Measurements from ENCODE around the gene DNAH10.

DNAH10 gene

DNA sequence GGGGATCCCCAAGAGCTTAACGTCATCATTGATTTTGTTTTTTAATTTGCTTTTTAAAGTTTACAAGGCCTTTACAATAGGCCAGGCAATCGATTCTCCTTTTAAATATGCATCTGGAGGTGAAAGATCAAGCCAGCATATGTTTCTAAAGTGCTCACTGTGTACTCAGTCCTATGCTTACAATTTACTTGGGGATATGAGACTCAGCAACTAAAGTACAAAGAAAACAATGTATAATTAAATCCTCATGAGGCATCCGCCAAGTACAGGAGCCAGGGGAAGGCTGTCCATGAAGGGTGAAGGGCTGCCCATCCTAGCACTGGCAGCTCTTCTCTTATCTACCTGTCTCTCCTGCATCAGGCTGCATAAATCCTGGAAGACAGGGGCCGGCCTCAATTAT is 198.8 kb downstream of the DNAH10 start (continued):
- TF ChIP-seq ZNF544 (tag by site-specific recombination; IDR thresholded peaks at IDR 0.05): no peak
- no peak for TF ChIP-seq ZNF26 (tag by site-specific recombination; IDR thresholded peaks at IDR 0.05)
- no peak for TF ChIP-seq ZNF239 (tag by site-specific recombination; IDR thresholded peaks at IDR 0.05)
- TF ChIP-seq, protein P1, sequence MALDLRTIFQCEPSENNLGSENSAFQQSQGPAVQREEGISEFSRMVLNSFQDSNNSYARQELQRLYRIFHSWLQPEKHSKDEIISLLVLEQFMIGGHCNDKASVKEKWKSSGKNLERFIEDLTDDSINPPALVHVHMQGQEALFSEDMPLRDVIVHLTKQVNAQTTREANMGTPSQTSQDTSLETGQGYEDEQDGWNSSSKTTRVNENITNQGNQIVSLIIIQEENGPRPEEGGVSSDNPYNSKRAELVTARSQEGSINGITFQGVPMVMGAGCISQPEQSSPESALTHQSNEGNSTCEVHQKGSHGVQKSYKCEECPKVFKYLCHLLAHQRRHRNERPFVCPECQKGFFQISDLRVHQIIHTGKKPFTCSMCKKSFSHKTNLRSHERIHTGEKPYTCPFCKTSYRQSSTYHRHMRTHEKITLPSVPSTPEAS (tag by site-specific recombination; IDR thresholded peaks at IDR 0.05): no peak

- Histone ChIP-seq H3K27ac (ENCODE audit: extremely low read depth, low read depth, low read length) (no peak overlapping the region), H3K9me3 (ENCODE audit: control insufficient read depth, insufficient read depth, low read depth, low read length) (no peaks in the 10 kb centered on the region), H3K4me3 (ENCODE audit: low read depth, low read length) (no peak overlapping the region), H3K36me3 (ENCODE audit: control insufficient read depth in 2 of 2, insufficient read depth in 1 of 2, low read length in 2 of 2) (peaks cover 0 to under 1% of the 10 kb centered on the region in 2 experiments; a peak in 1 of 3 replicates), H3K4me1 (ENCODE audit: control insufficient read depth, insufficient read depth, low read length) (peaks cover 4% of the 10 kb centered on the region; the same call in 1 of the 2 replicates)
- ChIA-PET POLR2A (interaction anchor here (1.3 kb wide), 1 partner anchor 11 kb away, joined by 4 read pairs; the partner anchor contains the start of gene CCDC92), CTCF (interaction anchor here (0.6 to 2.0 kb wide), 2 partner anchors 57 to 724 kb away, joined by 4 to 7 read pairs; no protein-coding TSS in a partner anchor)
- TF ChIP-seq BCL11B (tag by site-specific recombination; IDR thresholded peaks at IDR 0.05; ENCODE audit: low read depth): no peak
- no peak for TF ChIP-seq ZNF391 (tag by site-specific recombination; IDR thresholded peaks at IDR 0.05; ENCODE audit: borderline replicate concordance, low read depth)
- TF ChIP-seq YY1 (tag by site-specific recombination; IDR thresholded peaks at IDR 0.05): no peak
- no peak for TF ChIP-seq GFI1B (tag by site-specific recombination; IDR thresholded peaks at IDR 0.05)
Observed at GRCh38 chr12:123961585-123962345, 199.7 kb downstream of the DNAH10 start.

- CTCF ChIA-PET: interaction anchor here (0.6 kb wide), 1 partner anchor 725 kb away, joined by 4 read pairs; no protein-coding TSS in a partner anchor
- POLR2A ChIA-PET: interaction anchor here (1.3 kb wide), 1 partner anchor 10 kb away, joined by 4 read pairs; the partner anchor contains the start of gene CCDC92
- TF ChIP-seq ZNF704 (tag by site-specific recombination; IDR thresholded peaks at IDR 0.05): no peak
- TF ChIP-seq ZIC2 (tag by site-specific recombination; IDR thresholded peaks at IDR 0.05): peak; percentile 56
- TF ChIP-seq GLIS1 (tag by site-specific recombination; IDR thresholded peaks at IDR 0.05): peak; percentile 51
- TF ChIP-seq ZBTB17 (tag by site-specific recombination; IDR thresholded peaks at IDR 0.05): peak; percentile 58; the same call in 1 of the 2 replicates
- H3K27ac ChIP-seq (ENCODE audit: extremely low read depth, low read depth, low read length): no peak overlapping the region
- H3K4me1 ChIP-seq (ENCODE audit: control insufficient read depth, insufficient read depth, low read length): peaks cover 4% of the 10 kb centered on the region; the same call in 1 of the 2 replicates
- peaks cover 0 to 6% of the 10 kb centered on the region in 2 experiments; a peak in 1 of 3 replicates for H3K36me3 ChIP-seq (ENCODE audit: control insufficient read depth in 2 of 2, insufficient read depth in 1 of 2, low read length in 2 of 2)
- no peak overlapping the region for H3K4me3 ChIP-seq (ENCODE audit: low read depth, low read length)
- no peaks in the 10 kb centered on the region for H3K9me3 ChIP-seq (ENCODE audit: control insufficient read depth, insufficient read depth, low read depth, low read length)
Observed at GRCh38 chr12:123962513-123962912, 200.4 kb downstream of the DNAH10 start.

DNA sequence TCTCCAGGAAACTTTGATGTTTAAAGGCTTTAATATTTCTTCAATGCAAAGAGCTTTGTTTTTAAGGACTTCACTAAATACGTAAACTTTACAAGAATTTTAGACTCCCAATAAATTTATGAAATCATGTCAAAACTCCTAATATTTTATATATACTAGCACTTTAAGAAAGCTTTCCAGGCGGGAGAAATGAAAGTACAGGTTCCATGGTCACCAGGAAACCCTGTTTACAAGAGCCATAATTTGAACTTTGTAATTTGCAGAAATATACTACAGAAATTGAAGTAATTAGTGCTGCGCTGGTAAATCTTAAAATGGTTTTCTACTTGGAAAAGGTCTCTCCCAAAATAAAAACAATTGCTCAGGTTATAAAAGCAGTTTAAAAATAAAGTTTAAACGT is 201.7 kb downstream of the DNAH10 start:
- Histone ChIP-seq H3K27ac (ENCODE audit: extremely low read depth, low read depth, low read length) (no peak overlapping the region), H3K4me3 (ENCODE audit: low read depth, low read length) (no peak overlapping the region), H3K9me3 (ENCODE audit: control insufficient read depth, insufficient read depth, low read depth, low read length) (no peaks in the 10 kb centered on the region), H3K36me3 (ENCODE audit: control insufficient read depth in 2 of 2, insufficient read depth in 1 of 2, low read length in 2 of 2) (peaks cover 0 to 7% of the 10 kb centered on the region in 2 experiments; a peak in 1 of 3 replicates), H3K4me1 (ENCODE audit: control insufficient read depth, insufficient read depth, low read length) (peaks cover 4% of the 10 kb centered on the region; the same call in 1 of the 2 replicates)
- POLR2A ChIA-PET: interaction anchor here (0.9 kb wide), 1 partner anchor 9 kb away, joined by 3 read pairs; the partner anchor contains the start of genes CCDC92 and ZNF664
- CTCF ChIA-PET: interaction anchor here (0.6 kb wide), 1 partner anchor 58 kb away, joined by 5 read pairs; no protein-coding TSS in a partner anchor
- TF ChIP-seq ZNF76 (tag by site-specific recombination; IDR thresholded peaks at IDR 0.05; ENCODE audit: borderline replicate concordance, low read depth) (no peak), KLF17 (tag by site-specific recombination; IDR thresholded peaks at IDR 0.05) (no peak), TRIM28 (IDR thresholded peaks at IDR 0.05; ENCODE audit: borderline replicate concordance, low read length) (no peak), ZNF37A (tag by site-specific recombination; IDR thresholded peaks at IDR 0.05) (no peak), SETDB1 (IDR thresholded peaks at IDR 0.05; ENCODE audit: insufficient read length, low read length) (no peak), ZNF175 (tag by site-specific recombination; IDR thresholded peaks at IDR 0.05) (no peak), REPIN1 (tag by site-specific recombination; IDR thresholded peaks at IDR 0.05; ENCODE audit: low read depth) (no peak), SP3 (tag by site-specific recombination; IDR thresholded peaks at IDR 0.05) (no peak), ZNF311 (tag by site-specific recombination; IDR thresholded peaks at IDR 0.05; ENCODE audit: borderline replicate concordance) (no peak), ZNF843 (tag by site-specific recombination; IDR thresholded peaks at IDR 0.05) (no peak), ZNF184 (tag by site-specific recombination; IDR thresholded peaks at IDR 0.05) (no peak), SCRT1 (tag by site-specific recombination; IDR thresholded peaks at IDR 0.05; ENCODE audit: borderline replicate concordance) (no peak)
